GM12878 (cell line): ENCODE results near the gene SETD1B. TPM values are rescaled to one million over a fixed set of nuclear protein-coding genes. Genes with fewer than 3 reads are reported as not detected.
A peak's percentile ranks its signal among the peaks of the same experiment; 100 is the strongest.

Experiments
- ASH2L ChIP-seq: fragments of 300-600, 200-600 bp; sonication (generic); IDR thresholded peaks from 2 replicates; pipeline ENCODE4 v1.6.1; 2017; ENCODE audit warnings: low read depth, mild to moderate bottlenecking, borderline replicate concordance
- CTCF ChIP-seq, 3 experiments: IDR thresholded peaks in 2 of 3; conservative IDR thresholded peaks in 1 of 3; 2 replicates each; pipeline ENCODE4 v1.5.1; 2011; ENCODE audit warnings: low read depth in 3 of 3, low read length in 3 of 3, mild to moderate bottlenecking in 3 of 3, control low read depth in 2 of 3, moderate library complexity in 2 of 3, inconsistent platforms in 1 of 3, mixed read lengths in 1 of 3; ENCODE audit not compliant: control insufficient read depth in 2 of 3, insufficient read depth in 1 of 3; ENCODE audit errors: extremely low read depth in 1 of 3
- CUX1 ChIP-seq: IDR thresholded peaks from 2 replicates; pipeline ENCODE4 v1.6.1; 2012; ENCODE audit warnings: improper control_type of control experiment, low read depth, low read length; ENCODE audit not compliant: insufficient replicate concordance
- HCFC1 ChIP-seq: fragments of 150-350 bp; IDR thresholded peaks from 2 replicates; pipeline ENCODE4 v1.6.1; 2014; ENCODE audit warnings: low read length
- JUNB ChIP-seq: IDR thresholded peaks from 2 replicates; pipeline ENCODE4 v1.6.1; 2016; ENCODE audit warnings: antibody characterized with exemption, mild to moderate bottlenecking
- NFYB ChIP-seq: IDR thresholded peaks from 2 replicates; pipeline ENCODE4 v1.6.1; 2011; ENCODE audit warnings: low read depth, mild to moderate bottlenecking, low read length, improper control_type of control experiment, moderate library complexity; ENCODE audit not compliant: insufficient read depth
- POLR2AphosphoS5 ChIP-seq: IDR thresholded peaks from 2 replicates; pipeline ENCODE4 v1.6.1; 2011; ENCODE audit warnings: mild to moderate bottlenecking, low read length, inconsistent platforms
- PRDM15 ChIP-seq: fragments of 450-650 bp; formaldehyde crosslinking; IDR thresholded peaks from 2 replicates; pipeline ENCODE4 v1.4.0; 2020; ENCODE audit warnings: mild to moderate bottlenecking, moderate library complexity
- RAD21 ChIP-seq: IDR thresholded peaks from 2 replicates; pipeline ENCODE4 v1.6.1; 2011; ENCODE audit warnings: mild to moderate bottlenecking, low read depth, low read length, moderate library complexity; ENCODE audit not compliant: insufficient read depth
- TCF3 ChIP-seq: IDR thresholded peaks from 2 replicates; pipeline ENCODE4 v1.6.1; 2012; ENCODE audit warnings: low read depth, mild to moderate bottlenecking, low read length, borderline replicate concordance; ENCODE audit not compliant: insufficient read depth
- YY1 ChIP-seq: IDR thresholded peaks from 2 replicates; pipeline ENCODE4 v1.6.1; 2011; ENCODE audit warnings: low read depth, mild to moderate bottlenecking, low read length
- polyA plus RNA-seq, 11 experiments: library from polyadenylated mRNA; depleted of rRNA in 4 of 11; unstranded in 6 of 11; stranded (reverse) in 5 of 11; fragments of >200 nt; fragmentation: Nextera tagmentation in 4 of 11; fragmentation: Illumina TruSeq in 1 of 11; extraction: Ambion mirVana in 4 of 11; extraction: Trizol in 1 of 11; gene quantifications; 1 replicate in 1 of 11; 2 replicates in 10 of 11; pipeline versions ENCODE4 v1.2.1 to v1.2.3, GENCODE V29; 2011 to 2016; ENCODE audit warnings: inconsistent platforms in 2 of 11, missing spikeins in 2 of 11, low read depth in 1 of 11
- total RNA-seq, 4 experiments: library from RNA; depleted of rRNA in 3 of 4; stranded (reverse); fragments of >200 nt in 3 of 4; fragmentation: Illumina TruSeq in 1 of 4; extraction: Trizol in 1 of 4; gene quantifications; 2 replicates each; pipeline versions ENCODE4 v1.2.1 to v1.2.3, GENCODE V29; 2013 to 2021
- TF ChIP-seq, protein P1 (sequence below): fragments of 150-350 bp; IDR thresholded peaks from 2 replicates; pipeline ENCODE4 v1.6.1; 2014; ENCODE audit warnings: mild to moderate bottlenecking, low read depth, low read length
- TF ChIP-seq, protein P2 (sequence below): fragments of 450-650 bp; IDR thresholded peaks from 2 replicates; pipeline ENCODE4 v1.6.1; 2016; ENCODE audit warnings: mild to moderate bottlenecking

SETD1B gene
- total and polyA plus RNA-seq, 10 of the 15 experiments (the other 5 are each of a cell fraction or from before 2014, with no cell fraction given) = 0.50 to 17.3 (median 1.6) TPM

GRCh38 chr12:121795034-121795968 is 8.5 kb upstream of the SETD1B start (continued):
- no peak for TF ChIP-seq PRDM15 (CRISPR knock-in tag)
- TF ChIP-seq CTCF (IDR thresholded peaks at IDR 0.05 in 2 of 3, conservative IDR thresholded peaks at IDR 0.05 in 1 of 3; ENCODE audit: control insufficient read depth in 2 of 3, extremely low read depth in 1 of 3, insufficient read depth in 1 of 3, low read depth in 3 of 3, low read length in 3 of 3) = peak; percentile 95 to 99 (median 96); a peak in 5 of 6 replicates
- TF ChIP-seq JUNB = no peak
- TF ChIP-seq YY1 = peak; percentile 71; the same call in 1 of the 2 replicates
- TF ChIP-seq RAD21 = peak; percentile 93
- peak; percentile 1; the same call in 1 of the 2 replicates for TF ChIP-seq HCFC1
- TF ChIP-seq, protein P1, sequence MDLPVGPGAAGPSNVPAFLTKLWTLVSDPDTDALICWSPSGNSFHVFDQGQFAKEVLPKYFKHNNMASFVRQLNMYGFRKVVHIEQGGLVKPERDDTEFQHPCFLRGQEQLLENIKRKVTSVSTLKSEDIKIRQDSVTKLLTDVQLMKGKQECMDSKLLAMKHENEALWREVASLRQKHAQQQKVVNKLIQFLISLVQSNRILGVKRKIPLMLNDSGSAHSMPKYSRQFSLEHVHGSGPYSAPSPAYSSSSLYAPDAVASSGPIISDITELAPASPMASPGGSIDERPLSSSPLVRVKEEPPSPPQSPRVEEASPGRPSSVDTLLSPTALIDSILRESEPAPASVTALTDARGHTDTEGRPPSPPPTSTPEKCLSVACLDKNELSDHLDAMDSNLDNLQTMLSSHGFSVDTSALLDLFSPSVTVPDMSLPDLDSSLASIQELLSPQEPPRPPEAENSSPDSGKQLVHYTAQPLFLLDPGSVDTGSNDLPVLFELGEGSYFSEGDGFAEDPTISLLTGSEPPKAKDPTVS = 0 out of 2 replicates have a peak, but pooled peaks have one; percentile 47
- TF ChIP-seq TCF3 = no peak
- TF ChIP-seq, protein P2, sequence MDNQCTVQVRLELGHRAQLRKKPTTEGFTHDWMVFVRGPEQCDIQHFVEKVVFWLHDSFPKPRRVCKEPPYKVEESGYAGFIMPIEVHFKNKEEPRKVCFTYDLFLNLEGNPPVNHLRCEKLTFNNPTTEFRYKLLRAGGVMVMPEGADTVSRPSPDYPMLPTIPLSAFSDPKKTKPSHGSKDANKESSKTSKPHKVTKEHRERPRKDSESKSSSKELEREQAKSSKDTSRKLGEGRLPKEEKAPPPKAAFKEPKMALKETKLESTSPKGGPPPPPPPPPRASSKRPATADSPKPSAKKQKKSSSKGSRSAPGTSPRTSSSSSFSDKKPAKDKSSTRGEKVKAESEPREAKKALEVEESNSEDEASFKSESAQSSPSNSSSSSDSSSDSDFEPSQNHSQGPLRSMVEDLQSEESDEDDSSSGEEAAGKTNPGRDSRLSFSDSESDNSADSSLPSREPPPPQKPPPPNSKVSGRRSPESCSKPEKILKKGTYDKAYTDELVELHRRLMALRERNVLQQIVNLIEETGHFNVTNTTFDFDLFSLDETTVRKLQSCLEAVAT = no peak
- TF ChIP-seq POLR2AphosphoS5 = peak; percentile 16; the same call in 1 of the 2 replicates
- no peak for TF ChIP-seq NFYB
- TF ChIP-seq CUX1 = no peak
- no peak for TF ChIP-seq ASH2L
